Naive thymus-derived CD8-positive, alpha-beta T cell (primary cell): ENCODE measurements around the gene CFAP20DC. TPM values are rescaled to one million over a fixed set of nuclear protein-coding genes. Genes with fewer than 3 reads are reported as not detected.
"Not testable (repeated sequence)": the region's sequence is repeated elsewhere in the genome, so short reads cannot be mapped to it uniquely, and the experiment has no call there.

Source experiments
- ATAC-seq, 2 donors: fragments of 150-1000 bp; cut with Tn5 transposase in 1 of 2; sonication (Bioruptor Pico), chemical (Tn5 transposase) in 1 of 2; 1 replicate in 1 of 2; 2 replicates in 1 of 2; pipeline ENCODE4 v1.10.0; 2021; ENCODE audit warnings: mild to moderate bottlenecking in 2 of 2, moderate library complexity in 2 of 2
- POLR2A ChIA-PET: fragments of 350-600 bp; sonication (Branson Sonifier 250); formaldehyde crosslinking; loops from one replicate; lab custom pipeline; 2021; ENCODE audit warnings: antibody characterized with exemption; lab: Charles Lee
- DNase-seq, 10 donors: peaks; one replicate each; pipeline versions ENCODE4 v3.0.0 to v3.0.0-alpha.2; 2020 to 2022
- H3K27ac Mint-ChIP-seq, 10 donors: one replicate each; pipeline ENCODE4 v1.8.0; 2020 to 2022; ENCODE audit warnings: mild to moderate bottlenecking in 10 of 10, mixed read lengths in 10 of 10, moderate library complexity in 4 of 10, inconsistent platforms in 1 of 10
- H3K27me3 Mint-ChIP-seq, 5 donors: one replicate each; pipeline ENCODE4 v1.8.0; 2021 to 2022; ENCODE audit warnings: mixed read lengths in 5 of 5
- H3K36me3 Mint-ChIP-seq, 3 donors: one replicate each; pipeline ENCODE4 v1.8.0; 2020 to 2022; ENCODE audit warnings: mixed read lengths in 3 of 3, mild to moderate bottlenecking in 2 of 3, inconsistent platforms in 1 of 3
- H3K4me1 Mint-ChIP-seq, 4 donors: one replicate each; pipeline ENCODE4 v1.8.0; 2021 to 2022; ENCODE audit warnings: mixed read lengths in 4 of 4
- H3K4me3 Mint-ChIP-seq, 10 donors: one replicate each; pipeline ENCODE4 v1.8.0; 2020 to 2022; ENCODE audit warnings: mild to moderate bottlenecking in 10 of 10, mixed read lengths in 10 of 10, moderate library complexity in 6 of 10, inconsistent platforms in 1 of 10
- H3K9me3 Mint-ChIP-seq, 9 donors: one replicate each; pipeline ENCODE4 v1.8.0; 2020 to 2022; ENCODE audit warnings: mixed read lengths in 9 of 9, mild to moderate bottlenecking in 3 of 9, inconsistent platforms in 1 of 9, moderate library complexity in 1 of 9
- polyA plus RNA-seq, 3 donors: library from polyadenylated mRNA; unstranded; fragments of 300-500 nt; fragmentation: Illumina TruSeq; gene quantifications; one replicate each; pipeline ENCODE4 v1.2.3, GENCODE V29; 2021
- total RNA-seq, 8 experiments: library from RNA in 2 of 8; stranded (reverse) in 2 of 8; gene quantifications; one replicate each; pipeline ENCODE4 v1.2.3 and lab custom pipeline; 2021 to 2026

Gene CFAP20DC
- total and polyA plus RNA-seq, 5 experiments from 2014 or later: 0.13 to 0.27 (median 0.19) TPM; not detected in 1

- H3K36me3 Mint-ChIP-seq: no peaks in the 10 kb centered on the region
- DNase-seq: no peak
- no peak overlapping the region for H3K4me3 Mint-ChIP-seq
- H3K9me3 Mint-ChIP-seq: no peaks in the 10 kb centered on the region
- H3K27ac Mint-ChIP-seq: no peak overlapping the region
- no peaks in the 10 kb centered on the region for H3K4me1 Mint-ChIP-seq
- peaks cover 0 to 13% (median 9%) of the 10 kb centered on the region in 5 donors for H3K27me3 Mint-ChIP-seq
- POLR2A ChIA-PET: no interaction called here
- ATAC-seq: no peak
These were observed 169.6 kb downstream of the CFAP20DC start for GRCh38 chr3:58880182-58880581.

GRCh38 chr3:58874795-58875194 is 175.0 kb downstream of the CFAP20DC start:
- ATAC-seq (no peak), DNase-seq (no peak)
- POLR2A ChIA-PET: no interaction called here
- Mint-ChIP-seq H3K9me3 (no peaks in the 10 kb centered on the region), H3K27me3 (peaks cover 0 to 32% (median 12%) of the 10 kb centered on the region in 5 donors), H3K27ac (no peak overlapping the region), H3K36me3 (no peaks in the 10 kb centered on the region), H3K4me1 (no peaks in the 10 kb centered on the region), H3K4me3 (no peak overlapping the region)

GRCh38 chr3:58874248-58874741 is 175.5 kb downstream of the CFAP20DC start:
- H3K27me3 Mint-ChIP-seq: peaks cover 1 to 30% (median 11%) of the 10 kb centered on the region in 5 donors
- ATAC-seq (no peak), DNase-seq (no peak)
- no peak overlapping the region for H3K27ac Mint-ChIP-seq
- POLR2A ChIA-PET: no interaction called here
- no peaks in the 10 kb centered on the region for H3K4me1 Mint-ChIP-seq
- H3K4me3 Mint-ChIP-seq: no peak overlapping the region
- H3K9me3 Mint-ChIP-seq: no peaks in the 10 kb centered on the region
- H3K36me3 Mint-ChIP-seq: no peaks in the 10 kb centered on the region

- H3K27ac Mint-ChIP-seq: no peak overlapping the region
- H3K4me1 Mint-ChIP-seq: peaks cover 0 to 3% (median 0%) of the 10 kb centered on the region in 4 donors
- H3K4me3 Mint-ChIP-seq: no peak overlapping the region
- peaks cover 0 to 12% (median 7%) of the 10 kb centered on the region in 5 donors for H3K27me3 Mint-ChIP-seq
- DNase-seq (no peak), ATAC-seq (no peak)
- no peaks in the 10 kb centered on the region for H3K36me3 Mint-ChIP-seq
- no peaks in the 10 kb centered on the region for H3K9me3 Mint-ChIP-seq
- POLR2A ChIA-PET: no interaction called here
These were observed 181.6 kb downstream of the CFAP20DC start for GRCh38 chr3:58868097-58868779.

GRCh38 chr3:58867621-58868020 is 182.2 kb downstream of the CFAP20DC start:
- peaks cover 0 to 3% (median 0%) of the 10 kb centered on the region in 4 donors for H3K4me1 Mint-ChIP-seq
- ATAC-seq (no peak), DNase-seq (no peak)
- peaks cover 0 to 12% (median 7%) of the 10 kb centered on the region in 5 donors for H3K27me3 Mint-ChIP-seq
- no peak overlapping the region for H3K27ac Mint-ChIP-seq
- H3K36me3 Mint-ChIP-seq: no peaks in the 10 kb centered on the region
- H3K9me3 Mint-ChIP-seq: no peaks in the 10 kb centered on the region
- no peak overlapping the region for H3K4me3 Mint-ChIP-seq
- POLR2A ChIA-PET: no interaction called here

GRCh38 chr3:58866079-58866478 is 183.7 kb downstream of the CFAP20DC start:
- DNase-seq (no peak), ATAC-seq (no peak)
- Mint-ChIP-seq H3K4me1 (peaks cover 0 to 6% (median 0%) of the 10 kb centered on the region in 4 donors), H3K36me3 (no peaks in the 10 kb centered on the region), H3K4me3 (no peak overlapping the region), H3K9me3 (no peaks in the 10 kb centered on the region), H3K27ac (no peak overlapping the region), H3K27me3 (peaks cover 0 to 10% (median 6%) of the 10 kb centered on the region in 5 donors)
- POLR2A ChIA-PET: no interaction called here

GRCh38 chr3:58864480-58864879 is 185.3 kb downstream of the CFAP20DC start:
- Mint-ChIP-seq H3K27me3 (peaks cover 0 to 5% (median 1%) of the 10 kb centered on the region in 5 donors), H3K4me3 (no peak overlapping the region), H3K27ac (no peak overlapping the region), H3K36me3 (no peaks in the 10 kb centered on the region), H3K4me1 (peaks cover 0 to 6% (median 0%) of the 10 kb centered on the region in 4 donors), H3K9me3 (no peaks in the 10 kb centered on the region)
- ATAC-seq: no peak
- POLR2A ChIA-PET: no interaction called here
- no peak for DNase-seq

DNA sequence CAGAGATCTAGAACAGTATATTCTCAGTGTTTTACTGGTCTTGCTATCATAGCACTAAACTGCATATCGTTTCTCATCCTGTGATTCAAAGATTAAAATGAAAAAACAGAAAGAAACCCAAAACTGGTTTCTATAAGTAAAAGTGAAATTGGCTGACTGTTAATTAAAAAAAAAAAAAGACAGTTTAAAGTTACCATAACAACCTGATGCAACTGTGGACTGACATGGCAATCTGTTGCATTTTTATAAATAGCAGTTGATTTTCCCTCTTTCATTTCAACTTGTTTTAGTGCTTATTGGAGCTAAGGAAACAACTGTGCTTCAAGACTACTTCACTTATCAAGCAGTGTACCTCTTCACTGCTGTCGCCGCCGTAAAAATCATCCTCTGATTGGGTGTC is 186.6 kb downstream of the CFAP20DC start:
- Mint-ChIP-seq H3K4me1 (peaks cover 0 to 4% (median 0%) of the 10 kb centered on the region in 4 donors), H3K9me3 (no peaks in the 10 kb centered on the region), H3K36me3 (no peaks in the 10 kb centered on the region), H3K4me3 (no peak overlapping the region), H3K27ac (no peak overlapping the region), H3K27me3 (peaks cover 0 to 3% (median 0%) of the 10 kb centered on the region in 5 donors)
- DNase-seq (no peak), ATAC-seq (no peak)
- POLR2A ChIA-PET: no interaction called here

- POLR2A ChIA-PET: no interaction called here
- Mint-ChIP-seq H3K27ac (no peak overlapping the region), H3K27me3 (peaks cover 0 to 3% (median 0%) of the 10 kb centered on the region in 5 donors), H3K9me3 (no peaks in the 10 kb centered on the region), H3K36me3 (no peaks in the 10 kb centered on the region), H3K4me3 (no peak overlapping the region), H3K4me1 (peaks cover 0 to 12% (median 0%) of the 10 kb centered on the region in 4 donors)
- ATAC-seq: no peak
- DNase-seq: no peak
These were observed 188.3 kb downstream of the CFAP20DC start for GRCh38 chr3:58861551-58861950.

GRCh38 chr3:58858126-58858525 is 191.7 kb downstream of the CFAP20DC start:
- Mint-ChIP-seq H3K36me3 (no peaks in the 10 kb centered on the region), H3K27ac (no peak overlapping the region), H3K4me3 (no peak overlapping the region), H3K4me1 (peaks cover 0 to 12% (median 0%) of the 10 kb centered on the region in 4 donors), H3K9me3 (no peaks in the 10 kb centered on the region), H3K27me3 (peaks cover 0 to 3% (median 0%) of the 10 kb centered on the region in 5 donors)
- no peak for ATAC-seq
- DNase-seq: no peak
- POLR2A ChIA-PET: no interaction called here

DNA sequence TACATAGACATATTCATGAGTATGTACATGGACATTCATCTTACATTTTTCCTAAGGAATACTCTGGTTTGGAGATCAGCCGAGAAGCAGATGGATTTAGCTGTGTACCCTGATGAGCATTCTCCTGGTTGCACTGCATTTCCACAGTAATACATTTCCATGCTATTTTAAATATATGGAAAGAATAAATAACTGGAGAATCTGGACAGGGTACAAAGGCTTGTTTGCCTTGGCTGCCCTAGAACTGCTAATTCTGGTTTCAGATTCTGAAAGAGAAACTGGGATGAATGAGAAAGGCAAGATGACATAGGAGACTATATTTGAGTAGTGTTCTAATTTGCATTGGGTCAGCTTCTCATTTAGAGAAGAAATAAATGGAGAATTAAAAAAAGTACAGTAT is 192.4 kb downstream of the CFAP20DC start:
- no peaks in the 10 kb centered on the region for H3K36me3 Mint-ChIP-seq
- POLR2A ChIA-PET: no interaction called here

GRCh38 chr3:58848826-58849225 is 201.0 kb downstream of the CFAP20DC start:
- Mint-ChIP-seq H3K27ac (no peak overlapping the region), H3K9me3 (peaks cover 0 to 5% (median 0%) of the 10 kb centered on the region in 9 donors), H3K36me3 (no peaks in the 10 kb centered on the region), H3K4me1 (no peaks in the 10 kb centered on the region), H3K4me3 (no peak overlapping the region), H3K27me3 (peaks cover 0 to 1% (median 0%) of the 10 kb centered on the region in 5 donors)
- ATAC-seq (no peak), DNase-seq (no peak)
- POLR2A ChIA-PET: no interaction called here

More for the DNA sequence above, 192.4 kb downstream of the CFAP20DC start:
- Mint-ChIP-seq H3K9me3 (no peaks in the 10 kb centered on the region), H3K4me1 (peaks cover 0 to 12% (median 0%) of the 10 kb centered on the region in 4 donors), H3K27ac (no peak overlapping the region), H3K27me3 (peaks cover 0 to 3% (median 0%) of the 10 kb centered on the region in 5 donors), H3K4me3 (no peak overlapping the region)
- no peak for DNase-seq
- ATAC-seq: no peak

GRCh38 chr3:58842050-58842747 is 207.6 kb downstream of the CFAP20DC start:
- POLR2A ChIA-PET, DNase-seq, H3K4me1 Mint-ChIP-seq, H3K27ac Mint-ChIP-seq, ATAC-seq, H3K36me3 Mint-ChIP-seq, H3K9me3 Mint-ChIP-seq, H3K4me3 Mint-ChIP-seq, H3K27me3 Mint-ChIP-seq: not testable (repeated sequence)
